Calu3 (cell line): Measurements from ENCODE around the gene ZMYND10. TPM values are rescaled to one million over a fixed set of nuclear protein-coding genes. Genes with fewer than 3 reads are reported as not detected.

ENCODE experiments used
- BruUV-seq: library from RNA; stranded (reverse); fragments of 400-500 nt; replicated peaks from 2 replicates; lab custom pipeline; 2021; lab: Mats Ljungman, UMichigan
- CTCF ChIA-PET: fragments of 300-600 bp; sonication (Branson Sonifier 250); formaldehyde crosslinking; loops from one replicate; lab custom pipeline; 2022; ENCODE audit warnings: antibody characterized with exemption; lab: Charles Lee
- DNase-seq: peaks from one replicate; pipeline ENCODE4 v3.0.0; 2022
- H3K27ac Mint-ChIP-seq: one replicate; pipeline ENCODE4 v1.8.0; 2022; ENCODE audit warnings: mixed read lengths; ENCODE audit not compliant: unreplicated experiment
- H3K27me3 Mint-ChIP-seq: one replicate; pipeline ENCODE4 v1.8.0; 2022; ENCODE audit warnings: mixed read lengths; ENCODE audit not compliant: unreplicated experiment
- H3K36me3 Mint-ChIP-seq: one replicate; pipeline ENCODE4 v1.8.0; 2022; ENCODE audit warnings: mild to moderate bottlenecking, moderate library complexity, mixed read lengths; ENCODE audit not compliant: insufficient read depth, unreplicated experiment
- H3K4me1 Mint-ChIP-seq: one replicate; pipeline ENCODE4 v1.8.0; 2022; ENCODE audit warnings: mild to moderate bottlenecking, low read depth, mixed read lengths; ENCODE audit not compliant: unreplicated experiment
- H3K4me3 Mint-ChIP-seq: one replicate; pipeline ENCODE4 v1.8.0; 2022; ENCODE audit warnings: mild to moderate bottlenecking, low read depth, moderate library complexity, mixed read lengths; ENCODE audit not compliant: unreplicated experiment
- H3K9me3 Mint-ChIP-seq: one replicate; pipeline ENCODE4 v1.8.0; 2022; ENCODE audit warnings: low read depth, mixed read lengths; ENCODE audit not compliant: unreplicated experiment
- intact Hi-C: fragments of 100-400 bp; cut with micrococcal nuclease; formaldehyde crosslinking; loops from one replicate; pipeline ENCODE4 v1.10.0; 2022; ENCODE audit not compliant: unreplicated experiment
- total RNA-seq: library from RNA; stranded (reverse); gene quantifications from 2 replicates; pipeline ENCODE4 v1.2.3, GENCODE V29; 2022
- TF ChIP-seq, protein P1 (sequence below): fragments of 200-600 bp; IDR thresholded peaks from one replicate; pipeline ENCODE4 v1.8.0; 2022; ENCODE audit warnings: antibody characterized with exemption; ENCODE audit not compliant: unreplicated experiment

Gene ZMYND10
- total RNA-seq, 1 experiment from 2014 or later: 0.71 TPM

DNA sequence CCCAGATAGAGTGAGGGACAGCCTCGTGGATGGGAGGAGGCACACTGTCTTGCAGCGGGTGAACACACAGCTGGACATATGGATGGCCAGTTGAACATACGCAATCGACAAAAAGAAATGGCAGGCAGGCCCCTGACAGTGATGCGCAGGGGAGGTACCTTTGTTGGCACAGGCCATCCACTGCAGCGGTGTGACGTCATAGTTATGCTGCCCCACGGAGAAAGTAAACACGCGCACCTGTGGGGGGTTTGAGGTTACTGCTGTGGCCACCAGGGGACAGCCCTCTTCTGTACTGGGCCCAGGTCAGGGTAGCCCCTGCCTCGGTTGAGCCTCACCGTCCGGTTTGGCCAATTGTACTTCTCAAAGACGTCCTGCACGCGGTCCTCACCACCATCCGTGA is 33.2 kb upstream of the ZMYND10 start:
- no peak overlapping the region for H3K27ac Mint-ChIP-seq
- no peak overlapping the region for H3K4me3 Mint-ChIP-seq
- TF ChIP-seq, protein P1, sequence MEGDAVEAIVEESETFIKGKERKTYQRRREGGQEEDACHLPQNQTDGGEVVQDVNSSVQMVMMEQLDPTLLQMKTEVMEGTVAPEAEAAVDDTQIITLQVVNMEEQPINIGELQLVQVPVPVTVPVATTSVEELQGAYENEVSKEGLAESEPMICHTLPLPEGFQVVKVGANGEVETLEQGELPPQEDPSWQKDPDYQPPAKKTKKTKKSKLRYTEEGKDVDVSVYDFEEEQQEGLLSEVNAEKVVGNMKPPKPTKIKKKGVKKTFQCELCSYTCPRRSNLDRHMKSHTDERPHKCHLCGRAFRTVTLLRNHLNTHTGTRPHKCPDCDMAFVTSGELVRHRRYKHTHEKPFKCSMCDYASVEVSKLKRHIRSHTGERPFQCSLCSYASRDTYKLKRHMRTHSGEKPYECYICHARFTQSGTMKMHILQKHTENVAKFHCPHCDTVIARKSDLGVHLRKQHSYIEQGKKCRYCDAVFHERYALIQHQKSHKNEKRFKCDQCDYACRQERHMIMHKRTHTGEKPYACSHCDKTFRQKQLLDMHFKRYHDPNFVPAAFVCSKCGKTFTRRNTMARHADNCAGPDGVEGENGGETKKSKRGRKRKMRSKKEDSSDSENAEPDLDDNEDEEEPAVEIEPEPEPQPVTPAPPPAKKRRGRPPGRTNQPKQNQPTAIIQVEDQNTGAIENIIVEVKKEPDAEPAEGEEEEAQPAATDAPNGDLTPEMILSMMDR: no peak
- no TSS peak for BruUV-seq
- CTCF ChIA-PET: interaction anchor here (0.6 kb wide), 1 partner anchor 98 kb away, joined by 4 read pairs; no protein-coding TSS in a partner anchor
- H3K27me3 Mint-ChIP-seq: peaks cover 81% of the 10 kb centered on the region
- DNase-seq: no peak
- H3K9me3 Mint-ChIP-seq: no peaks in the 10 kb centered on the region
- intact Hi-C loops: loop anchor here (10.0 kb wide), 1 partner anchor 46 kb away; no protein-coding TSS in a partner anchor
- H3K36me3 Mint-ChIP-seq: no peaks in the 10 kb centered on the region
- no peaks in the 10 kb centered on the region for H3K4me1 Mint-ChIP-seq

DNA sequence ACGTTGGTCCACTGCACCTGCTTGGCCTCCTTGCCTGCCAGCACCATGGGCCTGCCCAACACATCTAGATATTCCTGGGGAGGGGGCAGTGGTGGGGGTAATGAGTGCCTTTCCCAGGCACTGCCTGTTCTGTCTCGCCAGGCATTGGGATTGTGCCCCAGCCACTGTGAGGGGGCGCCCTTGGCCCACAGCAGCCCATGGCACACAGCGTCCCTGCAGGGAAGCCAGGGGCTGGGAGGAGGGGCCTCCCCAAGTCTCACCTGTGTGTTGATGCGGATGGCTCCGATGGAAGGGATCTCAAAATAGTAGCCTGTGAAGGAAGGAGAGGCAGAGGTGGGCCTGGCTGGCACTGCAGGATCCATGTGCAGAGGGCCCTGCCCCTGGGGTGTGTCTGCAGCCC is 32.5 kb upstream of the ZMYND10 start:
- H3K4me3 Mint-ChIP-seq: no peak overlapping the region
- no peaks in the 10 kb centered on the region for H3K9me3 Mint-ChIP-seq
- DNase-seq: no peak
- BruUV-seq: no TSS peak
- CTCF ChIA-PET: interaction anchor here (0.6 kb wide), 1 partner anchor 99 kb away, joined by 4 read pairs; no protein-coding TSS in a partner anchor
- H3K27ac Mint-ChIP-seq: no peak overlapping the region
- H3K36me3 Mint-ChIP-seq: no peaks in the 10 kb centered on the region
- H3K4me1 Mint-ChIP-seq: no peaks in the 10 kb centered on the region
- TF ChIP-seq, protein P1: no peak
- peaks cover 81% of the 10 kb centered on the region for H3K27me3 Mint-ChIP-seq
- intact Hi-C loops: loop anchor here (10.0 kb wide), 1 partner anchor 47 kb away; no protein-coding TSS in a partner anchor

DNA sequence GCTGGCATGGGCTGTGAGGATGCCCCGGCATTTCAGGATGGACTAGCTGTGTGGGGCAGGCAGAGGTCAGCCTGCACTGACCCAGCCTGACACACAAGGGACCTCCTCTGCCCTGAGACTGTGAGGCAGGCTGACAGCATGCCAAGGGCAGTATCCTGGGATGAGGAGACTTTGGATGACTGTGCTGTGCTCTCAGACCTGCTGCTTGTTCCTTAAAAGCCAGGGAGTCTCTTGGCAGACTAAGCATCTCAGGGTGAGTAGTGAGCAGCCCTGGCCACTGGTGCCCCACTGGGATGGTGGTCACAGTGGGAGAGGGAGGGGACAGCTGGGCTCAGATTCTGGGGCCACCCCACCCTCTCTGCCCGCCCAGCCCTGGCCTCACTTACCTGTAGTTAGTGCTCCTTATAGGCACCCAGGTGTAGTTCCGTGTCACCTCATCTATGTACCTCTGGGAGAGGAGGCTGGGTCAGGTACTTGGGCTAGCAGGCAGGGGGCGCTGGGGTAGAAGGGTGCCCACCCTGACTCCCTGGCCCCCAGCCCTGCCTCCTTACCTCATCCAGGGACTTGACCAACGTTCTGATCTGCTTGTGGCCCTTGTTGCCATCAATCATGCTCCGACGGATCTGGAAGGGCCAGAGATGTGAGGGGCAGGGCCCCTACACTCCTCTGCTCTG is 29.9 kb upstream of the ZMYND10 start:
- Mint-ChIP-seq H3K27me3 (peaks cover 84% of the 10 kb centered on the region), H3K9me3 (no peaks in the 10 kb centered on the region), H3K36me3 (no peaks in the 10 kb centered on the region), H3K4me1 (no peaks in the 10 kb centered on the region), H3K4me3 (no peak overlapping the region), H3K27ac (no peak overlapping the region)
- BruUV-seq: no TSS peak
- peak; percentile 18 for DNase-seq
- TF ChIP-seq, protein P1: no peak
- intact Hi-C loops: loop anchor here (10.0 kb wide), 1 partner anchor 49 kb away; no protein-coding TSS in a partner anchor
- CTCF ChIA-PET: no interaction called here

DNA sequence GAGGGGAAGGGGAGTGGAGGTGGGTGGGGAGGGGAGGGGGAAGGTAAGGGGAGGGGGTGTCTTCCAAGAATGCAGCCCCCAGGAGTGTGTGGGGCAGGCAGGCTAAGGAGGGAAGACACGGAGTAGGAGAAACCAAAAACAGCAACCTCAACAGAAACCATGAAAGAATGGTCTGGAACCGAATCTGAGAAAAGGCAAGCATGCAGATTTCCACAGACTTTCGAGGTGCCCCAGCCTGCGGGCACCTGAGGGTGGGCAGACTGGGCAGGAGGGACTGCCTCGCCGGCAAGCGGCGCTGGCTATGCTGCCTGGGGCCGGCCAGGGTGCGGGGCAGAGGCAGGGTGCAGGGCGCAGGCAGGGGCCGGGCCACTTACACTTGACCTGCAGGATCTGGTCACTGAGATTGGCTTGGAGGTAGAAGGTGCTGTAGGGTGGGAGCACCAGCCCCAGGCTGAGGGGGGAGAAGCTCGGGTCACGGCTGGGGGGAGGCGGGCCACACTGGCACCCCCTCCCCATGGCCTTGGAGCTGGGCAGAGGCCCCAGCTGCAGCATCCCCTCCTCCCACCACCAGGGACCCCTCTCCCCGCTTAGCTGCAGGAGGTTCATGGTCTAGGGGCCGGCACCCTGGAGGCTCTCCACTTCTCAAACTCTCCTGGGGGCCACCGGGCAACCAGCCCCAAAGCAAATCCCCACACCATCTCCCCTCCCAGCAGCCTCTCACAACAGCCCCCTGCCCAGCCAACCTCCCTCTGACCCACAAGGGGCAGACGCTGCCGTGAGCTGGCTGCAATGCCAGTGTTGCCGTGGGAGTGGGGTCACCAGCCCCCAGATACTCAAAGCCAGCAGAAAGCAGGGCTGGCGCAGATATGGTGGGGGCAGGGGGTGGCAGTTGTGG is 29.1 kb upstream of the ZMYND10 start:
- intact Hi-C loops: loop anchor here (10.0 kb wide), 1 partner anchor 50 kb away; no protein-coding TSS in a partner anchor
- H3K36me3 Mint-ChIP-seq: no peaks in the 10 kb centered on the region
- H3K4me3 Mint-ChIP-seq: no peak overlapping the region
- H3K27ac Mint-ChIP-seq: no peak overlapping the region
- peaks cover 84% of the 10 kb centered on the region for H3K27me3 Mint-ChIP-seq
- TF ChIP-seq, protein P1: no peak
- CTCF ChIA-PET: interaction anchor here (0.6 kb wide), 1 partner anchor 10 kb away, joined by 3 read pairs; no protein-coding TSS in a partner anchor
- no peak for DNase-seq
- no peaks in the 10 kb centered on the region for H3K9me3 Mint-ChIP-seq
- H3K4me1 Mint-ChIP-seq: no peaks in the 10 kb centered on the region
- no TSS peak for BruUV-seq
